Adipocyte (in vitro differentiated cells): Measurements from ENCODE around the gene MAP3K20.

Experiments used
- DNase-seq: peaks from one replicate; pipeline ENCODE4 v3.0.0-alpha.2; 2015; ENCODE audit warnings: low read depth
- H3K27me3 ChIP-seq: replicated peaks from 2 replicates; pipeline ENCODE4 v1.7.0; 2013; ENCODE audit warnings: mild to moderate bottlenecking, low read length, moderate library complexity; ENCODE audit not compliant: control insufficient read depth, insufficient read depth
- H3K36me3 ChIP-seq: 2 replicates; pipeline ENCODE4 v1.7.0; 2013; ENCODE audit warnings: low read length, mild to moderate bottlenecking, moderate library complexity; ENCODE audit not compliant: control insufficient read depth, insufficient read depth, severe bottlenecking
- H3K4me1 ChIP-seq: 2 replicates; pipeline ENCODE4 v1.7.0; 2013; ENCODE audit warnings: mild to moderate bottlenecking, low read length, moderate library complexity; ENCODE audit not compliant: control insufficient read depth, insufficient read depth
- H3K4me3 ChIP-seq: 2 replicates; pipeline ENCODE4 v1.7.0; 2013; ENCODE audit warnings: mild to moderate bottlenecking, low read length, moderate library complexity
- H3K9ac ChIP-seq: 2 replicates; pipeline ENCODE4 v1.7.0; 2013; ENCODE audit warnings: mild to moderate bottlenecking, low read length, moderate library complexity
- H3K9me3 ChIP-seq: 2 replicates; pipeline ENCODE4 v1.7.0; 2013; ENCODE audit warnings: mild to moderate bottlenecking, low read length, moderate library complexity; ENCODE audit not compliant: control insufficient read depth

Gene MAP3K20

DNA sequence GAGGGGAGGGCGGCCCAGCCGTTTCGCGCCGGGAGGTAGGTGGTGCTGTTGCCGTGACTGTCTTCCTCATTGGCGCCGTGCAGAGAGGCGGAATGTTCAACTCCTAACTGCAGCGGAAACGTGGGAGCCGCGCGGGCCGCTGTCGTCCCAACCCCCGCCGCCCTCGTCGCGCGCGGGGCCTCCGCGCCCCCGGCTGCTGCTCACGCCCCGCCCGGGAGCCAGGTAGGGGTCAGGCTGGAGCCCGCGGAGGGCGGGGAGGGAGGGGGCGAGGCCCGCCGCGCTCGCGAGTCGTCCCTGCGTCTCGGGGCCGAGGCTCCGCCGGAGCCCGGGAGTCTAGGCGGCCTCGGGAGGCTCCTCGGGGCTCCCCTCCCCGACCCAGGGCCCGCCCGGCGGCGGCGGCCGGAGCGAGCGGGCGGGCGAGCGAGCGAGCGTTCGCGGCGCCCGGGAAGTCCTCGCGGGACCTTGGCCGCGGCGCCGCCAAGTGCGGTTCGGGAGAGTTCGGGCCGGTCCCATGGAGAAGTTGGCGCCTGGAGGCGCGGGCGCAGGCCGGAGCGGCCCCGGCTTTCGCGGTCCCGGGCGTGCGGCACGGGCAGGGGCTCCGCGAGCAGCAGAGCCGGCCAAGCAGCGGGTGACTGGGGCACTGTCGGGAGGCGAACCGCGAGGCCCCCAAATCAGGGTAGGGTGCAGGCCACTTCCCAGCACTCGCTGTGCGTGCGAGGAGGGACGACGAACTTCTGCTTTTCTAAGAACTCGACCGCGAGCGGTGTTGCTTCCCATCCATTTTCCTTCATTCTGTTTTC, at the start of gene MAP3K20:
TSS of gene MAP3K20 (plus strand) at position 66 of the 800 bp plus-strand sequence. CDS start 15,186 bp downstream, outside the sequence.
- Histone ChIP-seq H3K4me1 (peaks cover 31% of the 10 kb centered on the region), H3K9me3 (no peaks in the 10 kb centered on the region), H3K4me3 (peak within 1 kb of the TSS; percentile 92), H3K36me3 (no peaks in the 10 kb centered on the region), H3K9ac (peak within 1 kb of the TSS; percentile 99), H3K27me3 (no peaks in the 10 kb centered on the region)
- DNase-seq, result peak; percentile 87

DNA sequence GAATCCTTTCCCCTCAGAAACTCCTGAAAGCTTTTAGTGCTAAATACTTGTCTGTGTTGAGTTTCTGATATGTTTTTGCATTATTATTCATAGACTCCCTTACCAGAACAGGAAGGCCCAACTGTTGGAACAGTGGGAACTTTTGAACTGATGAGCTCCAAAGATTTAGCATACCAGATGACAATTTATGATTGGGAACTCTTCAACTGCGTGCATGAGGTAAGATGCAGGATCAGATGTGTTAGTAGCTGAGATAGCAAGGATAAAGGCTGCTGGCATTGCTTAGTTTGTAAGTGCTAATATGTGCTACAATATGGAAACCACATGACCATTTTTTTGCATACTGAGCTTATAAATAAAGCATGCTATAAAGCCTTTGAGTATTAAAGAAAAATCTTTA, 49.2 kb upstream of the MAP3K20 start:
- Histone ChIP-seq H3K9me3 (no peaks in the 10 kb centered on the region), H3K9ac (no peak overlapping the region), H3K27me3 (peaks cover 6% of the 10 kb centered on the region), H3K4me3 (no peak overlapping the region), H3K36me3 (no peaks in the 10 kb centered on the region), H3K4me1 (peaks cover 6% of the 10 kb centered on the region)
- no peak for DNase-seq

GRCh38 chr2:173027181-173028128, 48.2 kb upstream of the MAP3K20 start:
- Histone ChIP-seq H3K9ac (peak overlapping the region; percentile 32), H3K4me1 (peaks cover 6% of the 10 kb centered on the region), H3K4me3 (no peak overlapping the region), H3K9me3 (no peaks in the 10 kb centered on the region), H3K36me3 (no peaks in the 10 kb centered on the region), H3K27me3 (peaks cover 6% of the 10 kb centered on the region)
- peak; percentile 96 for DNase-seq

DNA sequence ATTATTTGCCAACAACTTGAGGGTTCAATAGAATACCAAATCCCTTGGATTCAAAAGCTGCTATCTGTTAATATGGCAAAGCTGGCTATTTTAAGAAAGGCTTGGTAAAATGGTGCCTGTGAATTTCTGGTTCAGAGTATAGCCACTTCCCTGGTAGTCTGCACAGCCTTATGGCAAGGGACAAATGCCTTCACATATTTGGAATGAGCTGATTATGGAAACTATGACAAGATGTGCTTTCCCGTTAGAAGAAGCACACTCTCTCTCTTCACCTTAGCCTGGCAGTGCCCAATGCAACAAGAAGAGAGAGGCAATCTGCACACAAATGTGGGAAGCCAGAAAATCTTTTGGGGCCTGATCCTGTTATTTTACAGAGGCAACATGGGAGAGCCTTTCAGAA, 47.5 kb upstream of the MAP3K20 start:
- peak; percentile 34 for DNase-seq
- Histone ChIP-seq H3K4me3 (no peak overlapping the region), H3K9me3 (no peaks in the 10 kb centered on the region), H3K4me1 (peaks cover 6% of the 10 kb centered on the region), H3K36me3 (no peaks in the 10 kb centered on the region), H3K27me3 (peaks cover 3% of the 10 kb centered on the region), H3K9ac (peak overlapping the region; percentile 32)

DNA sequence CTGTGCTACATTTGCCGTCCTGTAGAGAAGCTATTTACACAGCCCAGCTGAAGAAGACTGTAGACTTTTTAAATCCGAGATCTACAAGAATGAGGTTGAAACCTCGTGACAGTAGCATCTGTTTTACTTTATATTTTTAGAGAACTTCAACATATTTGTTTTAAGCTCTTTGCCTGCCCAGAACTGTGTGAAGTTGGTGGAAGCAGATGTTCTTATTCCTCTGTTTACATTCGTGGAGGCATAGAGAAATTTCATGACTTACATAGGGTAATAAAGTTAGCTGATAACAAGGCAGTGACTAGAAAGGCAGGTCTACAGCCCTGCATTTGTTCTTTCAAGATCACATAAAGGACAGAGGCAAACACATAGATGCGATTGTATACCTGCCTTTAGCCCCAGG, 47.0 kb upstream of the MAP3K20 start:
- Histone ChIP-seq H3K9ac (no peak overlapping the region), H3K4me3 (no peak overlapping the region), H3K4me1 (peaks cover 6% of the 10 kb centered on the region), H3K9me3 (no peaks in the 10 kb centered on the region), H3K27me3 (no peaks in the 10 kb centered on the region), H3K36me3 (no peaks in the 10 kb centered on the region)
- DNase-seq, result peak; percentile 74

- Histone ChIP-seq H3K4me3 (no peak overlapping the region), H3K4me1 (peaks cover 6% of the 10 kb centered on the region), H3K36me3 (no peaks in the 10 kb centered on the region), H3K9ac (no peak overlapping the region), H3K9me3 (no peaks in the 10 kb centered on the region), H3K27me3 (no peaks in the 10 kb centered on the region)
- no peak for DNase-seq
Measured at GRCh38 chr2:173030561-173031490, 44.8 kb upstream of the MAP3K20 start.

- Histone ChIP-seq H3K4me3 (no peak overlapping the region), H3K36me3 (no peaks in the 10 kb centered on the region), H3K9me3 (no peaks in the 10 kb centered on the region), H3K4me1 (peaks cover 6% of the 10 kb centered on the region), H3K27me3 (no peaks in the 10 kb centered on the region), H3K9ac (no peak overlapping the region)
- no peak for DNase-seq
Measured at GRCh38 chr2:173032032-173032431, 43.6 kb upstream of the MAP3K20 start.

- Histone ChIP-seq H3K36me3 (no peaks in the 10 kb centered on the region), H3K4me3 (no peak overlapping the region), H3K4me1 (peaks cover 7% of the 10 kb centered on the region)
Measured at GRCh38 chr2:173033084-173033483, 42.6 kb upstream of the MAP3K20 start.

GRCh38 chr2:173034143-173034542, 41.5 kb upstream of the MAP3K20 start:
- Histone ChIP-seq H3K4me3 (no peak overlapping the region), H3K9me3 (no peaks in the 10 kb centered on the region), H3K27me3 (no peaks in the 10 kb centered on the region), H3K9ac (no peak overlapping the region), H3K4me1 (peaks cover 6% of the 10 kb centered on the region), H3K36me3 (no peaks in the 10 kb centered on the region)
- no peak for DNase-seq

More at GRCh38 chr2:173033084-173033483, 42.6 kb upstream of the MAP3K20 start:
- no peaks in the 10 kb centered on the region for H3K9me3 ChIP-seq
- H3K9ac ChIP-seq, result no peak overlapping the region
- peak; percentile 38 for DNase-seq
- H3K27me3 ChIP-seq, result no peaks in the 10 kb centered on the region

GRCh38 chr2:173037245-173038120, 38.2 kb upstream of the MAP3K20 start:
- Histone ChIP-seq H3K9me3 (no peaks in the 10 kb centered on the region), H3K9ac (no peak overlapping the region), H3K4me1 (peaks cover 6% of the 10 kb centered on the region), H3K27me3 (no peaks in the 10 kb centered on the region), H3K36me3 (no peaks in the 10 kb centered on the region), H3K4me3 (no peak overlapping the region)
- no peak for DNase-seq
